Esophagus muscularis mucosa (tissue), 4 donors: ENCODE data around the gene UQCC2. TPM values are rescaled to one million over a fixed set of nuclear protein-coding genes. Genes with fewer than 3 reads are reported as not detected.

Experiments used
- DNase-seq: peaks from one replicate; pipeline ENCODE4 v3.0.0-alpha.2; 2017; ENCODE audit errors: extremely low spot score
- H3K27ac ChIP-seq, 4 donors: fragments of 200-600 bp; sonication (generic); replicated peaks in 1 of 4; 1 replicate in 3 of 4; 2 replicates in 1 of 4; pipeline ENCODE4 v1.5.1; 2016 to 2019; ENCODE audit warnings: mild to moderate bottlenecking in 1 of 4
- H3K27me3 ChIP-seq, 4 donors: fragments of 200-600 bp; sonication (generic); one replicate each; pipeline versions ENCODE4 v1.5.1 to v1.6.0; 2016 to 2019
- H3K36me3 ChIP-seq, 4 donors: fragments of 200-600 bp; sonication (generic); one replicate each; pipeline ENCODE4 v1.5.1; 2016 to 2019
- H3K4me1 ChIP-seq, 4 donors: fragments of 200-600 bp; sonication (generic); one replicate each; pipeline ENCODE4 v1.5.1; 2016 to 2019
- H3K4me3 ChIP-seq, 4 donors: fragments of 200-600 bp; sonication (generic); 1 replicate in 2 of 4; 2 replicates in 2 of 4; pipeline ENCODE4 v1.5.1; 2016 to 2019; ENCODE audit warnings: mild to moderate bottlenecking in 4 of 4, moderate library complexity in 1 of 4
- H3K9me3 ChIP-seq, 4 donors: fragments of 200-600 bp; sonication (generic); 1 replicate in 3 of 4; 2 replicates in 1 of 4; pipeline ENCODE4 v1.5.1; 2016 to 2019
- CTCF ChIP-seq, 3 experiments: fragments of 200-600 bp in 2 of 3; fragments of 450-650 bp in 1 of 3; sonication (generic) in 2 of 3; IDR thresholded peaks; one replicate each; pipeline ENCODE4 v1.5.1; 2017 to 2019; ENCODE audit warnings: antibody characterized with exemption in 3 of 3, mild to moderate bottlenecking in 2 of 3, moderate library complexity in 1 of 3
- EP300 ChIP-seq: sonication (generic); formaldehyde crosslinking; IDR thresholded peaks from one replicate; pipeline ENCODE4 v1.6.1; 2017; ENCODE audit warnings: antibody characterized with exemption
- POLR2A ChIP-seq: fragments of 450-650 bp; IDR thresholded peaks from one replicate; pipeline ENCODE4 v1.6.1; 2017; ENCODE audit warnings: antibody characterized with exemption, moderate library complexity, mild to moderate bottlenecking, low read depth
- POLR2AphosphoS5 ChIP-seq, 2 donors: sonication (generic); formaldehyde crosslinking; IDR thresholded peaks; one replicate each; pipeline ENCODE4 v1.6.1; 2017; ENCODE audit warnings: antibody characterized with exemption in 2 of 2
- WGBS: methylation state at CpG from one replicate; pipeline ENCODE4 v1.1.5; 2018; 5-methylcytosine and 5-hydroxymethylcytosine counted together
- intact Hi-C: fragments of 100-400 bp; cut with DNase I; formaldehyde crosslinking; loops from one replicate; pipeline ENCODE4 v1.15.1; 2023
- total RNA-seq, 4 donors: library from RNA; depleted of rRNA; stranded (reverse); fragments of >200 nt; gene quantifications; one replicate each; pipeline versions ENCODE4 v1.1.0 to v1.2.1, GENCODE V29; 2016

Gene UQCC2
- total RNA-seq, 4 donors from 2014 or later: 9.4 to 22.2 (median 14.7) TPM

DNA sequence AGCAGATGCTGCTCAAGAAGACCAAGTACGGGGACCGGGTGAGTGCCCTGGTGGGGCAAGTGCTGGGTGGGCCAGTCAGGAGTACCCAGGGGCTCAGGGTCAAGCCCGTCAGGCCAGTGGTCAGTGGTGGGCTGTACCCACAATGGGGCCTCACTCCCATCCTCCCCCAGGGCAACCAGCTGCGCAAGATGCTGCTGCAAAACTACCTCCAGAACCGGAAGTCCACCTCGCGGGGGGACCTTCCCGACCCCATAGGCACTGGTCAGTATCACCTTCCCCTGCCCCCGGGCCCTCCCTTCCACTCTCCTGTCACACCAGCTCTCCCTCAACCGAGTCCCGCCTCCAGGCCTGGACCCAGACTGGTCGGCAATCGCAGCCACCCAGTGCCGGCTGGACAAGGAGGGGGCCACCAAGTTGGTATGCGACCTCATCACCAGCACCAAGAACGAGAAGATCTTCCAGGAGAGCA is 27.0 kb downstream of the UQCC2 start:
- intact Hi-C loops: no loop called here
- H3K4me1 ChIP-seq: peaks cover 0 to 6% (median 0%) of the 10 kb centered on the region in 4 donors
- peaks cover 0 to 9% (median 1%) of the 10 kb centered on the region in 4 donors for H3K27me3 ChIP-seq
- no peak for TF ChIP-seq EP300
- no peak for TF ChIP-seq POLR2AphosphoS5 (IDR thresholded peaks at IDR 0.05)
- no peak for TF ChIP-seq POLR2A
- no peak for TF ChIP-seq CTCF (IDR thresholded peaks at IDR 0.05)
- H3K36me3 ChIP-seq: peaks cover 4 to 97% (median 89%) of the 10 kb centered on the region in 4 donors
- DNase-seq: no peak
- H3K4me3 ChIP-seq: no peak overlapping the region
- H3K27ac ChIP-seq: no peak overlapping the region
- no peaks in the 10 kb centered on the region for H3K9me3 ChIP-seq
- 96% methylated on average over 15 of the region's 16 CpGs for WGBS

DNA sequence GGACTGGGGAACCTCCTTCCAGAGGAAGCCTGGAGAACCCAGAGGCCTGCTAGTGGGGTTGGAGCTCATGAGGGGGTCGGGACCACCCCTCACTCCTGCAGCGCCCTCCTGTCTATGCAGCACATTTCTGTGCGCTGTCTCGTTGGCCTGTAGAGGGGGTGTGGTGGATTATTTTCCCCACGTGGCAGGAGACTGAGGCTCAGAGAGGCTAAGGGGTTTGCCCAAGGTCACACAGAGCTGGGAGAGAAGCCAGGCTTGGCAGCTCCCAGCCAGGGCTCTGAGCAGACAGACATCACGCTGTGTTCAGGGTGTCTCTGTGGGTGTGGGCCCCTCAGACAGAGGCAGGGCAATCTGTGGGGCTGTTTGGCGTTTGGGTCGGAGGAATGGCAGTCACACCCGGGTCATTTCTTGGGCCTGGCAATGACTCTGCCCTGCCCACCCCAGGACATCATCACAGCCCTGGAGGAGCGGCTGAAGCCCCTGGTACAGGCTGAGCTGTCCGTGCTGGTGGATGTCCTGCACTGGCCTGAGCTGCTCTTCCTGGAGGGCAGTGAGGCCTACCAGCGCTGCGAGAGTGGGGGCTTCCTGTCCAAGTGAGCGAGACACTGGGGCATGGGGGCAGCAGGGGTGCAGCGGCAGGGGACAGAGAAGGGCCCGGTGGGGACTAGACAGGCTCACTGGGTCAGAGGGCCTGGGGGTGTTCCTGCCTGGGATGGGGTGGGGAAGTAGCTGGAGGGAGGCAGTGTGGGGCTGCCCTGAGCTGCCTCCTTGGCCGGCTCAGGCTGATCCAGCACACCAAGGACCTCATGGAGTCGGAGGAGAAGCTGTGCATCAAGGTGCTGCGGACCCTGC is 27.7 kb downstream of the UQCC2 start:
- no peak for TF ChIP-seq POLR2AphosphoS5 (IDR thresholded peaks at IDR 0.05)
- no peak for TF ChIP-seq POLR2A
- no peak for TF ChIP-seq EP300
- TF ChIP-seq CTCF (IDR thresholded peaks at IDR 0.05): no peak
- DNase-seq: no peak
- H3K4me3 ChIP-seq: no peak overlapping the region
- peaks cover 0 to 6% (median 0%) of the 10 kb centered on the region in 4 donors for H3K4me1 ChIP-seq
- WGBS: 93% methylated on average over 8 of the region's 19 CpGs
- intact Hi-C loops: no loop called here
- peaks cover 4 to 97% (median 88%) of the 10 kb centered on the region in 4 donors for H3K36me3 ChIP-seq
- no peak overlapping the region for H3K27ac ChIP-seq
- peaks cover 0 to 16% (median 1%) of the 10 kb centered on the region in 4 donors for H3K27me3 ChIP-seq
- H3K9me3 ChIP-seq: no peaks in the 10 kb centered on the region

GRCh38 chr6:33683051-33683571 is 28.4 kb downstream of the UQCC2 start:
- H3K36me3 ChIP-seq: peaks cover 8 to 97% (median 88%) of the 10 kb centered on the region in 4 donors
- H3K4me1 ChIP-seq: peaks cover 0 to 6% (median 0%) of the 10 kb centered on the region in 4 donors
- no peak for DNase-seq
- intact Hi-C loops: no loop called here
- no peak overlapping the region for H3K4me3 ChIP-seq
- H3K27me3 ChIP-seq: peaks cover 0 to 23% (median 1%) of the 10 kb centered on the region in 4 donors
- no peaks in the 10 kb centered on the region for H3K9me3 ChIP-seq
- no peak overlapping the region for H3K27ac ChIP-seq
- no peak for TF ChIP-seq EP300
- TF ChIP-seq POLR2AphosphoS5 (IDR thresholded peaks at IDR 0.05): no peak
- no peak for TF ChIP-seq POLR2A
- no peak for TF ChIP-seq CTCF (IDR thresholded peaks at IDR 0.05)
- 60% methylated on average over 6 of the region's 15 CpGs for WGBS

GRCh38 chr6:33682341-33682740 is 29.2 kb downstream of the UQCC2 start:
- DNase-seq: no peak
- H3K36me3 ChIP-seq: peaks cover 9 to 97% (median 88%) of the 10 kb centered on the region in 4 donors
- H3K4me3 ChIP-seq: no peak overlapping the region
- intact Hi-C loops: no loop called here
- peaks cover 0 to 31% (median 1%) of the 10 kb centered on the region in 4 donors for H3K27me3 ChIP-seq
- 100% methylated on average over 3 of the region's 13 CpGs for WGBS
- TF ChIP-seq POLR2A (no peak), CTCF (IDR thresholded peaks at IDR 0.05) (no peak), POLR2AphosphoS5 (IDR thresholded peaks at IDR 0.05) (no peak), EP300 (no peak)
- H3K9me3 ChIP-seq: no peaks in the 10 kb centered on the region
- no peak overlapping the region for H3K27ac ChIP-seq
- H3K4me1 ChIP-seq: peaks cover 0 to 6% (median 0%) of the 10 kb centered on the region in 4 donors
